ENCODE results near the gene USP32.
A peak's percentile ranks its signal among the peaks of the same experiment; 100 is the strongest.
"Not testable (repeated sequence)": the region's sequence is repeated elsewhere in the genome, so short reads cannot be mapped to it uniquely, and the experiment has no call there.

Gene USP32

GRCh38 chr17:60230358-60230757 is 161.6 kb downstream of the USP32 start:
- no peak for DNase-seq (ENCODE audit: low spot score)

- no peak for DNase-seq (ENCODE audit: low spot score)
Measured at GRCh38 chr17:60229188-60229802, 162.6 kb downstream of the USP32 start.

GRCh38 chr17:60227276-60227675 is 164.7 kb downstream of the USP32 start:
- DNase-seq (ENCODE audit: low spot score), result not testable (repeated sequence)

GRCh38 chr17:60224064-60224463 is 167.9 kb downstream of the USP32 start:
- no peak for DNase-seq (ENCODE audit: low spot score)

GRCh38 chr17:60223456-60223855 is 168.5 kb downstream of the USP32 start:
- no peak for DNase-seq (ENCODE audit: low spot score)

GRCh38 chr17:60218774-60219173 is 173.2 kb downstream of the USP32 start:
- DNase-seq (ENCODE audit: low spot score), result not testable (repeated sequence)

- not testable (repeated sequence) for DNase-seq (ENCODE audit: low spot score)
Measured at GRCh38 chr17:60215895-60216294, 176.0 kb downstream of the USP32 start.

- not testable (repeated sequence) for DNase-seq (ENCODE audit: low spot score)
Measured at GRCh38 chr17:60211282-60211681, 180.7 kb downstream of the USP32 start.

GRCh38 chr17:60208302-60208701 is 183.6 kb downstream of the USP32 start:
- DNase-seq (ENCODE audit: low spot score), result not testable (repeated sequence)

- not testable (repeated sequence) for DNase-seq (ENCODE audit: low spot score)
Measured at GRCh38 chr17:60205782-60206181, 186.2 kb downstream of the USP32 start.

- not testable (repeated sequence) for DNase-seq (ENCODE audit: low spot score)
Measured at GRCh38 chr17:60198630-60199029, 193.3 kb downstream of the USP32 start.

- not testable (repeated sequence) for DNase-seq (ENCODE audit: low spot score)
Measured at GRCh38 chr17:60194141-60194540, 197.8 kb downstream of the USP32 start.

GRCh38 chr17:60193482-60193881 is 198.5 kb downstream of the USP32 start:
- DNase-seq (ENCODE audit: low spot score), result no peak

GRCh38 chr17:60193032-60193431 is 198.9 kb downstream of the USP32 start:
- DNase-seq (ENCODE audit: low spot score), result not testable (repeated sequence)

- DNase-seq (ENCODE audit: low spot score), result not testable (repeated sequence)
Measured at GRCh38 chr17:60190032-60190431, 201.9 kb downstream of the USP32 start.

- no peak for DNase-seq (ENCODE audit: low spot score)
Measured at GRCh38 chr17:60188759-60189158, 203.2 kb downstream of the USP32 start.

- DNase-seq (ENCODE audit: low spot score), result peak; percentile 54
Measured at GRCh38 chr17:60186846-60187745, 204.8 kb downstream of the USP32 start.

- DNase-seq (ENCODE audit: low spot score), result not testable (repeated sequence)
Measured at GRCh38 chr17:60186372-60186771, 205.6 kb downstream of the USP32 start.

- not testable (repeated sequence) for DNase-seq (ENCODE audit: low spot score)
Measured at GRCh38 chr17:60180380-60180779, 211.6 kb downstream of the USP32 start.

- not testable (repeated sequence) for DNase-seq (ENCODE audit: low spot score)
Measured at GRCh38 chr17:60178180-60178579, 213.8 kb downstream of the USP32 start.

GRCh38 chr17:60176763-60177162 is 215.2 kb downstream of the USP32 start:
- DNase-seq (ENCODE audit: low spot score), result not testable (repeated sequence)

GRCh38 chr17:60174767-60175166 is 217.2 kb downstream of the USP32 start:
- DNase-seq (ENCODE audit: low spot score), result not testable (repeated sequence)

GRCh38 chr17:60174035-60174434 is 217.9 kb downstream of the USP32 start:
- DNase-seq (ENCODE audit: low spot score), result no peak
